NB4 (cell line): ENCODE data around the gene TLCD3B.

Experiments
- CTCF ChIP-seq: IDR thresholded peaks from one replicate; pipeline ENCODE4 v1.5.1; 2012; ENCODE audit warnings: low read depth, low read length
- MAX ChIP-seq: IDR thresholded peaks from 2 replicates; pipeline ENCODE4 v1.6.1; 2011; ENCODE audit warnings: low read depth, low read length
- MYC ChIP-seq: IDR thresholded peaks from 2 replicates; pipeline ENCODE4 v1.6.1; 2011; ENCODE audit warnings: low read depth, low read length
- POLR2A ChIP-seq: IDR thresholded peaks from 2 replicates; pipeline ENCODE4 v1.6.1; 2011; ENCODE audit warnings: mild to moderate bottlenecking; ENCODE audit not compliant: insufficient read length; ENCODE audit errors: extremely low read depth

- TF ChIP-seq CTCF (no peak), POLR2A (no peak), MAX (no peak), MYC (no peak)
Measured at GRCh38 chr16:30040221-30040620, 9.2 kb upstream of the TLCD3B start.
